CD8-positive, alpha-beta memory T cell (primary cell): Measurements from ENCODE around the gene PLSCR1. TPM values are rescaled to one million over a fixed set of nuclear protein-coding genes. Genes with fewer than 3 reads are reported as not detected.

Experiments
- CTCF ChIA-PET: fragments of 350-600 bp; sonication (Branson Sonifier 250); formaldehyde crosslinking; loops from one replicate; lab custom pipeline; 2021; ENCODE audit warnings: antibody characterized with exemption; lab: Charles Lee
- POLR2A ChIA-PET: fragments of 350-600 bp; sonication (Branson Sonifier 250); formaldehyde crosslinking; loops from one replicate; lab custom pipeline; 2021; ENCODE audit warnings: antibody characterized with exemption; lab: Charles Lee
- DNase-seq, 5 donors: peaks; one replicate each; pipeline versions ENCODE4 v3.0.0 to v3.0.0-alpha.2; 2020 to 2022; ENCODE audit warnings: mixed read lengths in 1 of 5
- H3K27ac ChIP-seq: one replicate; pipeline ENCODE4 v1.7.0; 2013; ENCODE audit warnings: low read depth, mild to moderate bottlenecking, low read length, moderate library complexity
- H3K27me3 ChIP-seq: 2 replicates; pipeline ENCODE4 v1.7.0; 2013; ENCODE audit warnings: low read length, mild to moderate bottlenecking; ENCODE audit not compliant: insufficient read depth, poor library complexity, severe bottlenecking
- H3K36me3 ChIP-seq: 2 replicates; pipeline ENCODE4 v1.7.0; 2013; ENCODE audit warnings: mild to moderate bottlenecking, low read length, moderate library complexity; ENCODE audit not compliant: insufficient read depth
- H3K4me1 ChIP-seq: 2 replicates; pipeline ENCODE4 v1.7.0; 2013; ENCODE audit warnings: mild to moderate bottlenecking, low read length, moderate library complexity; ENCODE audit not compliant: insufficient read depth
- H3K4me3 ChIP-seq: 2 replicates; pipeline ENCODE4 v1.7.0; 2013; ENCODE audit warnings: mild to moderate bottlenecking, low read length
- H3K9me3 ChIP-seq: 2 replicates; pipeline ENCODE4 v1.7.0; 2013; ENCODE audit warnings: mild to moderate bottlenecking, low read length
- H3K27ac Mint-ChIP-seq, 8 donors: one replicate each; pipeline ENCODE4 v1.8.0; 2020 to 2021; ENCODE audit warnings: mixed read lengths in 8 of 8, mild to moderate bottlenecking in 6 of 8, inconsistent platforms in 3 of 8, moderate library complexity in 3 of 8
- H3K27me3 Mint-ChIP-seq, 2 donors: one replicate each; pipeline ENCODE4 v1.8.0; 2020 to 2021; ENCODE audit warnings: mixed read lengths in 2 of 2, mild to moderate bottlenecking in 1 of 2, moderate library complexity in 1 of 2
- H3K36me3 Mint-ChIP-seq, 3 donors: one replicate each; pipeline ENCODE4 v1.8.0; 2020 to 2021; ENCODE audit warnings: mixed read lengths in 3 of 3, inconsistent platforms in 1 of 3, mild to moderate bottlenecking in 1 of 3
- H3K4me1 Mint-ChIP-seq, 3 donors: one replicate each; pipeline ENCODE4 v1.8.0; 2020 to 2021; ENCODE audit warnings: mixed read lengths in 3 of 3, inconsistent platforms in 1 of 3, mild to moderate bottlenecking in 1 of 3
- H3K4me3 Mint-ChIP-seq, 7 donors: one replicate each; pipeline ENCODE4 v1.8.0; 2020 to 2021; ENCODE audit warnings: mixed read lengths in 7 of 7, mild to moderate bottlenecking in 6 of 7, moderate library complexity in 4 of 7, inconsistent platforms in 2 of 7
- H3K9me3 Mint-ChIP-seq, 5 donors: one replicate each; pipeline ENCODE4 v1.8.0; 2020 to 2022; ENCODE audit warnings: mixed read lengths in 5 of 5, mild to moderate bottlenecking in 3 of 5, moderate library complexity in 2 of 5, inconsistent platforms in 1 of 5
- polyA plus RNA-seq: library from polyadenylated mRNA; unstranded; fragments of 300-500 nt; fragmentation: Illumina TruSeq; gene quantifications from one replicate; pipeline ENCODE4 v1.2.3, GENCODE V29; 2021
- total RNA-seq, 2 experiments: library from RNA; stranded (reverse); gene quantifications; one replicate each; pipeline ENCODE4 v1.2.3, GENCODE V29; 2021

Gene PLSCR1
- total and polyA plus RNA-seq, 3 experiments from 2014 or later = 19.1 to 40.8 (median 24.1) TPM

- H3K27ac Mint-ChIP-seq = no peak overlapping the region
These were observed 4.2 kb downstream of the PLSCR1 start for GRCh38 chr3:146540236-146540635.

DNA sequence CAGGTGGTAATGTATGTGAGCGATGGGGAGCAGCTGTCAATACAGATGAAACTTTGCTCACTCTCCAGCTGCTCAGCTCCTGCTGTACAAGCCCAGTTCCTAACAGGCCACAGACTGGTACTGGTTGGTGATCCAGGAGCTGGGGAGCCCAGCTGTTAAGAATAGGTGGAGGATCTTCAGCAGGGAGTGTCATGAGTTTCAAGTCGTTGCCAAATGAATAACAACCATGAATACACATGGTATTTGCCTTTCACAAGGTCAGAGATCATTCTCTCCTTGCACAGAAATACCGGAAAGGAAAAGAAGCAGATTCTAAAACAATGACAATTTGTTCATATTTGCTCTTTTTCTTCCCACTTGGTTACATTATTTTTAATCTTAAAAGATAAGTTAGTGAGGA, 5.1 kb downstream of the PLSCR1 start:
- Mint-ChIP-seq H3K4me1 (peaks cover 65 to 71% (median 70%) of the 10 kb centered on the region in 3 donors), H3K27ac (no peak overlapping the region), H3K4me3 (peak overlapping the region in 1 of 7 donors; percentile 11), H3K27me3 (no peaks in the 10 kb centered on the region), H3K36me3 (peaks cover 0 to 17% (median 7%) of the 10 kb centered on the region in 3 donors), H3K9me3 (no peaks in the 10 kb centered on the region)
- Histone ChIP-seq H3K4me3 (no peak overlapping the region), H3K36me3 (no peaks in the 10 kb centered on the region), H3K4me1 (peaks cover 37% of the 10 kb centered on the region), H3K9me3 (no peaks in the 10 kb centered on the region), H3K27me3 (no peaks in the 10 kb centered on the region), H3K27ac (no peak overlapping the region)
- POLR2A ChIA-PET = no interaction called here
- CTCF ChIA-PET = no interaction called here
- DNase-seq = no peak

More at GRCh38 chr3:146540236-146540635, 4.2 kb downstream of the PLSCR1 start:
- H3K4me3 Mint-ChIP-seq = peak overlapping the region in 3 of 7 donors; percentile 19 to 33 (median 23)
- no peak for DNase-seq
- no peaks in the 10 kb centered on the region for H3K36me3 ChIP-seq
- no peaks in the 10 kb centered on the region for H3K27me3 ChIP-seq
- peaks cover 0 to 15% (median 3%) of the 10 kb centered on the region in 3 donors for H3K36me3 Mint-ChIP-seq
- CTCF ChIA-PET = no interaction called here
- H3K27ac ChIP-seq = no peak overlapping the region
- no peaks in the 10 kb centered on the region for H3K9me3 Mint-ChIP-seq
- peaks cover 62 to 65% (median 64%) of the 10 kb centered on the region in 3 donors for H3K4me1 Mint-ChIP-seq
- POLR2A ChIA-PET = no interaction called here
- no peaks in the 10 kb centered on the region for H3K27me3 Mint-ChIP-seq
- no peak overlapping the region for H3K4me3 ChIP-seq
- H3K9me3 ChIP-seq = no peaks in the 10 kb centered on the region
- peaks cover 37% of the 10 kb centered on the region for H3K4me1 ChIP-seq

DNA sequence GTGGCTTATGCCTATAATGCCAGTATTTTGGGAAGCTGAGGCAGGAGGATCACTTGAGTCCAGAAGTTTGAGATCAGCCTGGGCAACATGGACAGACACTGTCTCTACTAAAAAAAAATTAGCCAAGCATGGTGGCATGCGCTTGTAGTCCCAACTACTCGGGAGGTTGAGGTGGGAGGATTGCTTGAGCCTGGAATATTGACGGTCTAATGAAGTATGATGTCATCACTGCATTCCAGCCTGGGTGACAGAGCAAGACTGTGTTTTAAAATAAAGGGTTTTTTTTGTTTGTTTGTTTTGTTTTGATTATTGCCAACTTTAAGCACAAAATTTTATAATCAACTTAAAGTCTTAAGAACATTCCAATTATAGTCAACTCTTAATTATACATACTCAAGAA, 6.8 kb downstream of the PLSCR1 start:
- no peaks in the 10 kb centered on the region for H3K9me3 Mint-ChIP-seq
- no peak for DNase-seq
- POLR2A ChIA-PET = no interaction called here
- no peaks in the 10 kb centered on the region for H3K36me3 ChIP-seq
- H3K4me1 Mint-ChIP-seq = peaks cover 56 to 66% (median 64%) of the 10 kb centered on the region in 3 donors
- no peaks in the 10 kb centered on the region for H3K27me3 Mint-ChIP-seq
- H3K27me3 ChIP-seq = no peaks in the 10 kb centered on the region
- no peak overlapping the region for H3K27ac ChIP-seq
- CTCF ChIA-PET = no interaction called here
- H3K4me1 ChIP-seq = peaks cover 28% of the 10 kb centered on the region
- H3K4me3 ChIP-seq = no peak overlapping the region
- H3K36me3 Mint-ChIP-seq = peaks cover 0 to 24% (median 12%) of the 10 kb centered on the region in 3 donors
- H3K27ac Mint-ChIP-seq = peak overlapping the region in 1 of 8 donors; percentile 83
- H3K9me3 ChIP-seq = no peaks in the 10 kb centered on the region
- no peak overlapping the region for H3K4me3 Mint-ChIP-seq

DNA sequence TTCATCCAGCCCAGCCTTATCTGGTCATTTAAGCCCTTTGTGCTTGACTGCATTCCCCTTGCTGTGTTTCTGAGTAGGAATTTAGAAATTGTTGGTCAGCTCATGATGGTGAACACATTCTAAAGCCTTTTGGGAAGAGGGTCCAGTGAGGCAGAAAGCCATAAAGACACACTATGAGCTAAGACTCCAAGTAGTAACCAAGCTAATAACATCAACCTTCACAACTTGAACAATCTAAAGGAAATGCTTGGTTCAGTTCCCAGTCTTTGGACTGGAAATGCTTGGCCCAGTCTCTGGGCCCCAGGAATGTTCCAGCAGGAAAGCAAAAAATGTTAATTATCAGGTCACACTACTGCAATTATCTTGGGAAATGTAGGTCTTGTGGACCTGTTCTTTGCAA, 7.7 kb downstream of the PLSCR1 start:
- Histone ChIP-seq H3K4me1 (peaks cover 20% of the 10 kb centered on the region), H3K9me3 (no peaks in the 10 kb centered on the region), H3K27me3 (no peaks in the 10 kb centered on the region), H3K4me3 (no peak overlapping the region), H3K27ac (no peak overlapping the region), H3K36me3 (no peaks in the 10 kb centered on the region)
- DNase-seq = no peak
- H3K27ac Mint-ChIP-seq = peak overlapping the region in 1 of 8 donors; percentile 83
- ChIA-PET POLR2A (no interaction called here), CTCF (no interaction called here)
- H3K9me3 Mint-ChIP-seq = no peaks in the 10 kb centered on the region
- no peak overlapping the region for H3K4me3 Mint-ChIP-seq
- peaks cover 0 to 31% (median 12%) of the 10 kb centered on the region in 3 donors for H3K36me3 Mint-ChIP-seq
- H3K27me3 Mint-ChIP-seq = no peaks in the 10 kb centered on the region
- H3K4me1 Mint-ChIP-seq = peaks cover 46 to 57% (median 55%) of the 10 kb centered on the region in 3 donors

GRCh38 chr3:146532406-146532805, 12.0 kb downstream of the PLSCR1 start:
- no peak overlapping the region for H3K4me3 Mint-ChIP-seq
- Histone ChIP-seq H3K9me3 (no peaks in the 10 kb centered on the region), H3K4me1 (no peaks in the 10 kb centered on the region), H3K4me3 (no peak overlapping the region), H3K27me3 (no peaks in the 10 kb centered on the region), H3K27ac (no peak overlapping the region), H3K36me3 (no peaks in the 10 kb centered on the region)
- CTCF ChIA-PET = interaction anchor here (1.3 kb wide), 1 partner anchor 63 kb away, joined by 3 read pairs; the partner anchor contains the start of gene PLSCR2
- no peak overlapping the region for H3K27ac Mint-ChIP-seq
- H3K36me3 Mint-ChIP-seq = peaks cover 0 to 52% (median 17%) of the 10 kb centered on the region in 3 donors
- POLR2A ChIA-PET = no interaction called here
- H3K4me1 Mint-ChIP-seq = peaks cover 20 to 27% (median 22%) of the 10 kb centered on the region in 3 donors
- H3K27me3 Mint-ChIP-seq = no peaks in the 10 kb centered on the region
- DNase-seq = no peak
- no peaks in the 10 kb centered on the region for H3K9me3 Mint-ChIP-seq

- ChIA-PET POLR2A (no interaction called here), CTCF (no interaction called here)
- peak overlapping the region in 1 of 8 donors; percentile 30 for H3K27ac Mint-ChIP-seq
- peaks cover 0 to 57% (median 14%) of the 10 kb centered on the region in 3 donors for H3K36me3 Mint-ChIP-seq
- Histone ChIP-seq H3K36me3 (no peaks in the 10 kb centered on the region), H3K27ac (no peak overlapping the region), H3K4me3 (no peak overlapping the region), H3K27me3 (no peaks in the 10 kb centered on the region), H3K9me3 (no peaks in the 10 kb centered on the region), H3K4me1 (no peaks in the 10 kb centered on the region)
- DNase-seq = no peak
- peaks cover 8 to 14% (median 10%) of the 10 kb centered on the region in 3 donors for H3K4me1 Mint-ChIP-seq
- no peaks in the 10 kb centered on the region for H3K9me3 Mint-ChIP-seq
- no peak overlapping the region for H3K4me3 Mint-ChIP-seq
- H3K27me3 Mint-ChIP-seq = no peaks in the 10 kb centered on the region
These were observed 13.8 kb downstream of the PLSCR1 start for GRCh38 chr3:146530609-146531008.

GRCh38 chr3:146529021-146529420, 15.4 kb downstream of the PLSCR1 start:
- Histone ChIP-seq H3K27me3 (no peaks in the 10 kb centered on the region), H3K4me3 (no peak overlapping the region), H3K27ac (no peak overlapping the region), H3K9me3 (no peaks in the 10 kb centered on the region), H3K36me3 (no peaks in the 10 kb centered on the region), H3K4me1 (no peaks in the 10 kb centered on the region)
- peak overlapping the region in 1 of 8 donors; percentile 6 for H3K27ac Mint-ChIP-seq
- no peaks in the 10 kb centered on the region for H3K9me3 Mint-ChIP-seq
- ChIA-PET CTCF (no interaction called here), POLR2A (no interaction called here)
- no peaks in the 10 kb centered on the region for H3K27me3 Mint-ChIP-seq
- H3K4me3 Mint-ChIP-seq = no peak overlapping the region
- no peak for DNase-seq
- H3K4me1 Mint-ChIP-seq = peaks cover 0 to 4% (median 3%) of the 10 kb centered on the region in 3 donors
- H3K36me3 Mint-ChIP-seq = peaks cover 0 to 54% (median 8%) of the 10 kb centered on the region in 3 donors

GRCh38 chr3:146524961-146525360, 19.4 kb downstream of the PLSCR1 start:
- Histone ChIP-seq H3K9me3 (no peaks in the 10 kb centered on the region), H3K4me3 (no peak overlapping the region), H3K27me3 (no peaks in the 10 kb centered on the region), H3K4me1 (no peaks in the 10 kb centered on the region), H3K36me3 (peaks cover 4% of the 10 kb centered on the region), H3K27ac (no peak overlapping the region)
- no peak for DNase-seq
- Mint-ChIP-seq H3K27me3 (no peaks in the 10 kb centered on the region), H3K4me1 (peaks cover 0 to 2% (median 0%) of the 10 kb centered on the region in 3 donors), H3K36me3 (peaks cover 4 to 57% (median 20%) of the 10 kb centered on the region in 3 donors), H3K9me3 (no peaks in the 10 kb centered on the region), H3K27ac (peak overlapping the region in 1 of 8 donors; percentile 44), H3K4me3 (no peak overlapping the region)
- CTCF ChIA-PET = no interaction called here
- POLR2A ChIA-PET = no interaction called here
